GM12892 (cell line): ENCODE data around the gene MTCH1.

ENCODE experiments used
- POLR2A ChIP-seq: IDR thresholded peaks from 2 replicates; pipeline ENCODE4 v1.6.1; 2011; ENCODE audit warnings: low read depth, low read length, control low read depth
- POLR2AphosphoS5 ChIP-seq: IDR thresholded peaks from 2 replicates; pipeline ENCODE4 v1.6.1; 2011; ENCODE audit warnings: low read depth, low read length, control low read depth

DNA sequence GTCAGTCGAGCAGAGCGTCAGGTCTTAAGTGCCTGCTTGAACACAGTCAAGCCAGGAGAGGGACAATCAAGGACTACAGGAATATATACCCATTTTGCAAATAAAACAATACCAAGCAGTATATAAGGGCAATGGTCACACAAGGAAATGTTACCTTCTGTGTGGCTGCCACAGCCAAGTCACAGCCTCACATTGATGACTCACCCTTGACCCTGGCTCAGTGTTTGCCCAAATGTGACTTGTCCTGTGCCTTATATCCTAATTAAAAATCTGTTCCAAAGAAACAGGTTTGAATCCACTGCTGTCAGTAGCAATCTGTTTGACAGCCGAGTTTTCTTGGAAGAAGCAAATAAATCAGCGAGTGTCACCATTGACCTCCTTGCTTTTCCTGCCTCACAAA is 65.9 kb downstream of the MTCH1 start:
- TF ChIP-seq POLR2AphosphoS5 (no peak), POLR2A (no peak)
